ENCODE measurements around the gene GAS6. TPM values are rescaled to one million over a fixed set of nuclear protein-coding genes. Genes with fewer than 3 reads are reported as not detected.
A peak's percentile ranks its signal among the peaks of the same experiment; 100 is the strongest.

Gene GAS6
- total RNA-seq, 1 donor from 2014 or later: 215 TPM

DNA sequence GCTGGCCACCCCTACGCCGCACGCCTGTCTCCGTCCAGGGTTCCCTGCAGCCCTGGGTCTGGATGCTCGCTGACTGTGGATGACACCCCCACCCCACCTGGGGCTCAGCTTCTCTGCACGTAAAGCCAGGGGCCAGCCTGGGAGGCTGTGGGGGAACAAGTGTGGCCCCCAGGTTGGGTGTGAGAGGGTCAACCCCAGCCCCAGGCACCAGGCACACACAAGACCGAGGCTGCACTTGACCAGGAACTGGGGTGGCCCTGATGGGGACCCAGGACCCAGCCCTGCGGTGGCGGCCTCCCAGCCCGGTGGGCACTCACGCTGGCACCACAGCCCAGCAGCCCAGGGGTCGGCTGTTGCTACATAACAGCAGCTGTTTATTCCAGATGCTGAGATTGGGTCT lies 41.6 kb downstream of the GAS6 start:
- Histone ChIP-seq H3K9me3 (no peaks in the 10 kb centered on the region), H3K36me3 (peaks cover 0 to 36% of the 10 kb centered on the region in 2 donors), H3K4me1 (peaks cover 54% of the 10 kb centered on the region), H3K27me3 (no peaks in the 10 kb centered on the region), H3K27ac (peak overlapping the region; percentile 93), H3K4me3 (no peak overlapping the region)
- TF ChIP-seq POLR2AphosphoS5 (IDR thresholded peaks at IDR 0.05; ENCODE audit: insufficient read depth in 1 of 2, low read depth in 1 of 2) (no peak), POLR2A (IDR thresholded peaks at IDR 0.05) (no peak)
- TF ChIP-seq, protein P1, sequence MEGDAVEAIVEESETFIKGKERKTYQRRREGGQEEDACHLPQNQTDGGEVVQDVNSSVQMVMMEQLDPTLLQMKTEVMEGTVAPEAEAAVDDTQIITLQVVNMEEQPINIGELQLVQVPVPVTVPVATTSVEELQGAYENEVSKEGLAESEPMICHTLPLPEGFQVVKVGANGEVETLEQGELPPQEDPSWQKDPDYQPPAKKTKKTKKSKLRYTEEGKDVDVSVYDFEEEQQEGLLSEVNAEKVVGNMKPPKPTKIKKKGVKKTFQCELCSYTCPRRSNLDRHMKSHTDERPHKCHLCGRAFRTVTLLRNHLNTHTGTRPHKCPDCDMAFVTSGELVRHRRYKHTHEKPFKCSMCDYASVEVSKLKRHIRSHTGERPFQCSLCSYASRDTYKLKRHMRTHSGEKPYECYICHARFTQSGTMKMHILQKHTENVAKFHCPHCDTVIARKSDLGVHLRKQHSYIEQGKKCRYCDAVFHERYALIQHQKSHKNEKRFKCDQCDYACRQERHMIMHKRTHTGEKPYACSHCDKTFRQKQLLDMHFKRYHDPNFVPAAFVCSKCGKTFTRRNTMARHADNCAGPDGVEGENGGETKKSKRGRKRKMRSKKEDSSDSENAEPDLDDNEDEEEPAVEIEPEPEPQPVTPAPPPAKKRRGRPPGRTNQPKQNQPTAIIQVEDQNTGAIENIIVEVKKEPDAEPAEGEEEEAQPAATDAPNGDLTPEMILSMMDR (IDR thresholded peaks at IDR 0.05): no peak
- no peak for DNase-seq (ENCODE audit: extremely low spot score in 2 of 2)
- intact Hi-C loops (cut with DNase I): loop anchor here (5.0 kb wide), 1 partner anchor 105 kb away; no protein-coding TSS in a partner anchor

DNA sequence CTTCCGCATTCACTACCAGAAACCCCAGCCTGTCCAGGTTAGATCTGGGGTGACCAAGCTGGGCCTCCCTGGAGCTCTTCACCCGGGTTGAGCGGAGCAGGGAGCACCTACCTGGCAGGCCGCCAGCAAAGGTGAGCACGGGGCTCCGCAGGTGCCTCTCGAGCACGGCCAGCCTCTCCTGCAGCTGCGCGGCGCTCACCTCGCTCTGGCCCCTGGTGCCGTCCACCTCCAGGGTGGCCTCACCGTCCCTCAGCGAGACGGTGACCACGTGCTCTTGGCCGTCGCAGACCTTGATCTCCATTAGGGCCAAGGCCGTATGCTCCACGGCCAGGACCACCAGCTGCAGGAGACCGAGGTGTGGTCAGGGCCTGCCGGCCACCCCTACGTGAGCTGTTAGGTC lies 42.0 kb downstream of the GAS6 start:
- H3K36me3 ChIP-seq: peaks cover 0 to 32% of the 10 kb centered on the region in 2 donors
- H3K27ac ChIP-seq: peak overlapping the region; percentile 93
- TF ChIP-seq, protein P1 (IDR thresholded peaks at IDR 0.05): no peak
- TF ChIP-seq POLR2A (IDR thresholded peaks at IDR 0.05) (no peak), POLR2AphosphoS5 (IDR thresholded peaks at IDR 0.05; ENCODE audit: insufficient read depth in 1 of 2, low read depth in 1 of 2) (no peak)
- peaks cover 58% of the 10 kb centered on the region for H3K4me1 ChIP-seq
- H3K27me3 ChIP-seq: no peaks in the 10 kb centered on the region
- DNase-seq (ENCODE audit: extremely low spot score in 2 of 2): no peak
- intact Hi-C loops (cut with DNase I): loop anchor here (2.0 to 5.0 kb wide), 2 partner anchors 83 to 105 kb away; no protein-coding TSS in a partner anchor
- no peak overlapping the region for H3K4me3 ChIP-seq
- H3K9me3 ChIP-seq: no peaks in the 10 kb centered on the region

DNA sequence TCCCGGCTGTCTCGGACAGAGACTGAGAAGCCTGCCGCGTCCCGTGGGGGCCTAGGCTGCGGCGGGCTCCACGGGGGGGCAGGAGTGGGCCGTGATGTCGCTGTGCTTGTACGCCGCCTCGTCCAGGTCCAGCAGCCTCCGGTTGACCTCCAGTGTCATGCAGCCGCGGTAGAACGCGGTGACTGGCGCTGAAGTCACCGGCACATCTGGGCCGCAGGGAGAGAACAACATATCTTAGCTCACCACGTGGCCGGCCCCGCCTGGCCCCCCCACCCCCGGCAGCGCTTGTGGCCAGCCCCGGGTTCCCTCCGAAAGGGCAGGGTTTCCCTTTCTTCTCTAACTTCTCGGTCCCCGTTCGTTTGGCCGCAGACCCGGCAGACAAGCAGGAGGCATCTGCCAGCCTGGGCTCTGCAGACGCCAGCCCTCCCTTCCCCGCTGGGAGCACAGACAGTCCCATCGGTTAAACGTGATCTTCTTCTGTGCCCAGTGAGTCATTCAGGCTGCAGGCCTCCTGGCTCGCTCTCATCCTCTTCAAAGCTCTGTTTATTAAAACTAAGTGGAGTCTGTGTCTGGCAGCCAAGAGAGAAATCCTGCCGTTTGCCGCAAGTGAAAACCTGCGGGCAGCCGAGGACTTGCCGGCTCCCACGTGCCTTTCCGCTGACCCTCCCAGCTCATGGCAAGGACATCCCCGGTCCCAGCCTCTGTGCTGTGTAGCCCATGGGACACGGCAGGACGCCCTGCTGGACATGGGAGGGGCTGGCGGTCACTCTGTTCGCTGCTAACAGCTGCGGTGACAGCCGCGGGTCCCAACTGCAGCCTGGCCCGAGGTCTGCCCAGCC lies 42.8 kb downstream of the GAS6 start:
- Histone ChIP-seq H3K4me1 (peaks cover 65% of the 10 kb centered on the region), H3K4me3 (peak overlapping the region; percentile 11 to 22), H3K27ac (peak overlapping the region; percentile 93), H3K27me3 (no peaks in the 10 kb centered on the region), H3K9me3 (no peaks in the 10 kb centered on the region), H3K36me3 (peaks cover 0 to 24% of the 10 kb centered on the region in 2 donors)
- DNase-seq (ENCODE audit: extremely low spot score in 2 of 2): peak in 1 of 2 donors; percentile 98
- TF ChIP-seq, protein P1 (IDR thresholded peaks at IDR 0.05): peak in 1 of 3 experiments; percentile 8
- TF ChIP-seq POLR2A (IDR thresholded peaks at IDR 0.05) (no peak), POLR2AphosphoS5 (IDR thresholded peaks at IDR 0.05; ENCODE audit: insufficient read depth in 1 of 2, low read depth in 1 of 2) (peak; percentile 89 to 93)
- intact Hi-C loops (cut with DNase I): loop anchor here (2.0 to 5.0 kb wide), 2 partner anchors 84 to 106 kb away; no protein-coding TSS in a partner anchor

DNA sequence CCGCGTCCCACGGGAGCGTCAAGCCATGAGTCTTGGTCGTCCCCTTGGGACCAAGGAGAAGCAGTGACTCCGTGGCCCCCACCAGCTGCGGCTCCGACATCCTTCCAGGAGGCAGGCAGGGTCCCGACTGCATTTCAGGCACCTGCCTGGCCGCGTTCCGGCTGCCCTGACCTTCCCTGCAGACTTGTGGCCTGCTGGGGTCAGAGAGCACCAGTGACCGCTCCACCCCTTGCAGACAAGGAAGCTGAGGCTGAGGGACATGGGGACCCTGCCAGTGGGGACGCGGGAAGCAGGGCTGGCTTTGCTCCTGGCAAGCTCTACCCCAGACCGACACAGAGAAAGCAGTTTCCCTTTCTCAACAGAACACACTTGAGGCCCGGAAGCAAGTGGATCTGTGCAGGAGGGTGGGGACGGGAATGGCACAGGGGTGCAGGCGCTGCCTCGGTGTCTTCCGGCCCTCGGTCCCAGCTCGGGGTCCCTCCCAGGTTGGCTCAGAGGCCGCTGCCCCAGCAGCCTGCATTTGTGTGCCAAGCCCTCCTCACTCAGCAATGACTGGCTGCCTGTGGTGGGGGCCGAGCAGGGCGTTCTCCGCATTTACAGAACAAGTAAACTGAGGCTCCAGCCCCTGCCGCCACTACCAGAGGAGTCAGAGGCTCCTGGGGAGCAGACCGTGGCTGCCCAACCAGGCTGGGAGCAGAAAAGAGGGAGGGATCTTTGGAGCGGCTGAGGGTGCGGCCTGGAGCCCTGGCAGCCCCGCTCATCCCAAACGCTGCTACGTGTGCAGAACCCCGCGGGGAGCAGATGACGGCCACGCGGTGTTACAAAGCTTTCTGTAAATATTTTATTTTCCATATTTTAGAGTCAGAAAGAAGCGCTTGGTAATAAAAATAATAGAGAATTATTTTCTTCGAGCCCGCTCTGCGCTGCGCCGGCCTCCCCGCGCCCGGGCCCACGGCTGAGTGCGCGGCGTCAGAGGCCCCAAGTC lies 43.9 kb downstream of the GAS6 start:
- no peak for DNase-seq (ENCODE audit: extremely low spot score in 2 of 2)
- Histone ChIP-seq H3K9me3 (no peaks in the 10 kb centered on the region), H3K27ac (peak overlapping the region; percentile 93), H3K27me3 (no peaks in the 10 kb centered on the region), H3K4me1 (peaks cover 65% of the 10 kb centered on the region), H3K36me3 (peaks cover 0 to 19% of the 10 kb centered on the region in 2 donors), H3K4me3 (peak overlapping the region; percentile 11 to 22)
- intact Hi-C loops (cut with DNase I): loop anchor here (2.0 to 5.0 kb wide), 2 partner anchors 85 to 107 kb away; no protein-coding TSS in a partner anchor
- TF ChIP-seq POLR2A (IDR thresholded peaks at IDR 0.05) (no peak), POLR2AphosphoS5 (IDR thresholded peaks at IDR 0.05; ENCODE audit: insufficient read depth in 1 of 2, low read depth in 1 of 2) (no peak)
- TF ChIP-seq, protein P1 (IDR thresholded peaks at IDR 0.05): no peak
